Esophagus squamous epithelium (tissue), 5 donors: ENCODE measurements around the gene ST8SIA1. TPM values are rescaled to one million over a fixed set of nuclear protein-coding genes. Genes with fewer than 3 reads are reported as not detected.

Experiments
- DNase-seq: peaks from one replicate; lab custom pipeline; 2025; lab: John Stamatoyannopoulos, UW
- H3K27ac ChIP-seq, 4 donors: fragments of 200-600 bp; sonication (generic); one replicate each; pipeline ENCODE4 v1.5.1; 2016 to 2019; ENCODE audit warnings: mild to moderate bottlenecking in 1 of 4
- H3K27me3 ChIP-seq, 4 donors: fragments of 200-600 bp; sonication (generic); 1 replicate in 3 of 4; 2 replicates in 1 of 4; pipeline versions ENCODE4 v1.5.1 to v1.6.0; 2017 to 2021; ENCODE audit warnings: antibody characterized with exemption in 1 of 4
- H3K36me3 ChIP-seq, 3 donors: fragments of 200-600 bp; sonication (generic); one replicate each; pipeline ENCODE4 v1.5.1; 2016 to 2019
- H3K4me1 ChIP-seq, 3 donors: fragments of 200-600 bp; sonication (generic); one replicate each; pipeline ENCODE4 v1.5.1; 2017 to 2019
- H3K4me3 ChIP-seq, 4 donors: fragments of 200-600 bp; sonication (generic); 1 replicate in 3 of 4; 2 replicates in 1 of 4; pipeline ENCODE4 v1.5.1; 2016 to 2019; ENCODE audit warnings: mild to moderate bottlenecking in 2 of 4, moderate library complexity in 1 of 4
- H3K9me3 ChIP-seq, 3 donors: fragments of 200-600 bp; sonication (generic); one replicate each; pipeline ENCODE4 v1.5.1; 2016 to 2019
- POLR2A ChIP-seq, 4 donors: fragments of 450-650 bp; IDR thresholded peaks; one replicate each; pipeline ENCODE4 v1.6.1; 2017; ENCODE audit warnings: antibody characterized with exemption in 4 of 4, mild to moderate bottlenecking in 4 of 4, moderate library complexity in 3 of 4
- WGBS, 2 donors: methylation state at CpG; one replicate each; pipeline ENCODE4 v1.1.5; 2018; 5-methylcytosine and 5-hydroxymethylcytosine counted together
- intact Hi-C: fragments of 100-400 bp; cut with DNase I; formaldehyde crosslinking; loops from one replicate; pipeline ENCODE4 v1.15.0; 2022
- total RNA-seq, 4 donors: library from RNA; depleted of rRNA; stranded (reverse); fragments of >200 nt; gene quantifications; one replicate each; pipeline ENCODE4 v1.1.0, GENCODE V29; 2016
- TF ChIP-seq, protein P1 (sequence below), 6 experiments: fragments of 450-650 bp in 4 of 6; fragments of 200-600 bp in 2 of 6; sonication (generic) in 2 of 6; IDR thresholded peaks; one replicate each; pipeline ENCODE4 v1.5.1; 2016 to 2019; ENCODE audit warnings: antibody characterized with exemption in 6 of 6, mild to moderate bottlenecking in 4 of 6, moderate library complexity in 4 of 6
- donor health status: DM: yes; HTN: yes; CAD: no.

The ST8SIA1 gene
- total RNA-seq, 4 donors from 2014 or later: 0.38 to 5.3 (median 1.0) TPM

DNA sequence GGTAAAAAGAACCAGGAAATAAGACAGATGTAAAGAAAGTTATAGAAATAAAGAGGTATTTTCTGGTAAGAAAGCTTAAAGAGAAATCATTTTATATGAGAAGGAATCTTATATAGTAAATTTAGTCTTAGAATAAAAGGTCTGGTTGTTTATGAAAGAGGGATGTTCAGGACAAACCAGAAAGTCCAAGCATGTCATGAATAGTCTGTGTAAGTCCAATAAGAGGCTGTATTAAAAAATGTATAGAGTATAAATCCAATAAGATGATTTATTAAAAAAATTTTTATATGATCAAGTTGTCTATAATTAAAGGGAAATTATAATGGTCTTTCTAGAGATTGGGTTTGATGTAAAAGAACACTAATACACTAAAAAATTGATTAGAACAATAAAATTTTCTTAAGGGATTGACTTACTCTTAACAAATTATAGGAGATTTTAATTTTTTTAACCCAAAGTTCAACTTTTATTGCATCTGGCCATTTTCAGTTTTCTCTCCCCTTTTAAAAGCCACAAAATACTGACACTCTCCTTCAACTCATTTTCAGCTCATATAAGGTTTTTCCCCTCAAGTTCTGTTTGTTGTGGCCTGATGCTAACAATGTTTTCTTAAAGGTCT, 35.1 kb downstream of the ST8SIA1 start:
- Histone ChIP-seq H3K9me3 (peaks cover 0 to 11% (median 0%) of the 10 kb centered on the region in 3 donors), H3K27ac (no peak overlapping the region), H3K4me3 (no peak overlapping the region), H3K27me3 (no peaks in the 10 kb centered on the region), H3K36me3 (no peaks in the 10 kb centered on the region), H3K4me1 (no peaks in the 10 kb centered on the region)
- TF ChIP-seq POLR2A (IDR thresholded peaks at IDR 0.05): no peak
- TF ChIP-seq, protein P1, sequence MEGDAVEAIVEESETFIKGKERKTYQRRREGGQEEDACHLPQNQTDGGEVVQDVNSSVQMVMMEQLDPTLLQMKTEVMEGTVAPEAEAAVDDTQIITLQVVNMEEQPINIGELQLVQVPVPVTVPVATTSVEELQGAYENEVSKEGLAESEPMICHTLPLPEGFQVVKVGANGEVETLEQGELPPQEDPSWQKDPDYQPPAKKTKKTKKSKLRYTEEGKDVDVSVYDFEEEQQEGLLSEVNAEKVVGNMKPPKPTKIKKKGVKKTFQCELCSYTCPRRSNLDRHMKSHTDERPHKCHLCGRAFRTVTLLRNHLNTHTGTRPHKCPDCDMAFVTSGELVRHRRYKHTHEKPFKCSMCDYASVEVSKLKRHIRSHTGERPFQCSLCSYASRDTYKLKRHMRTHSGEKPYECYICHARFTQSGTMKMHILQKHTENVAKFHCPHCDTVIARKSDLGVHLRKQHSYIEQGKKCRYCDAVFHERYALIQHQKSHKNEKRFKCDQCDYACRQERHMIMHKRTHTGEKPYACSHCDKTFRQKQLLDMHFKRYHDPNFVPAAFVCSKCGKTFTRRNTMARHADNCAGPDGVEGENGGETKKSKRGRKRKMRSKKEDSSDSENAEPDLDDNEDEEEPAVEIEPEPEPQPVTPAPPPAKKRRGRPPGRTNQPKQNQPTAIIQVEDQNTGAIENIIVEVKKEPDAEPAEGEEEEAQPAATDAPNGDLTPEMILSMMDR (IDR thresholded peaks at IDR 0.05): no peak
- DNase-seq: no peak
- intact Hi-C loops: no loop called here

DNA sequence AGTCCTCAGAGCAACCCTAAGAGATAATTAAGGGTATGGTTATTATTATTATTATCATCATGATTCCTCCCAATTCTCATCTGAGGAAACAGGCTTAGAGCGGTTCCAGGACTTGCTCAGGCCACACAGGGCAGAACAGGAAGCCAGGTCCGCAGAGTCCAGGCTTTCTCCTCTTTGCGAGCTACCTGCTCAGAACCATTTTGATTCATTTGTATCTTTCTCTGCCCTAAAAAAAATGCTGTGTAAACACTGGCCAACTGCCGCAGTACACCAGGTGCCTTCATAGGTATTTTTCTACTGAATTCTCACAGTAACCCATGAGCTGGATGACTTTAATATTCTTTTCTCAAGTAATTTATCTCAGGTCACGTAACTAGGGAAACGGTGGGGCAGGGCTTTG, 45.3 kb downstream of the ST8SIA1 start:
- H3K27me3 ChIP-seq: no peaks in the 10 kb centered on the region
- H3K27ac ChIP-seq: no peak overlapping the region
- no peak for TF ChIP-seq POLR2A (IDR thresholded peaks at IDR 0.05)
- TF ChIP-seq, protein P1 (IDR thresholded peaks at IDR 0.05): no peak
- no peak overlapping the region for H3K4me3 ChIP-seq
- H3K36me3 ChIP-seq: no peaks in the 10 kb centered on the region
- WGBS, 2 donors: 93 to 95% methylated on average over 6 of the region's 6 CpGs
- H3K4me1 ChIP-seq: peaks cover 0 to 19% (median under 1%) of the 10 kb centered on the region in 3 donors
- DNase-seq: no peak
- intact Hi-C loops: no loop called here
- no peaks in the 10 kb centered on the region for H3K9me3 ChIP-seq

DNA sequence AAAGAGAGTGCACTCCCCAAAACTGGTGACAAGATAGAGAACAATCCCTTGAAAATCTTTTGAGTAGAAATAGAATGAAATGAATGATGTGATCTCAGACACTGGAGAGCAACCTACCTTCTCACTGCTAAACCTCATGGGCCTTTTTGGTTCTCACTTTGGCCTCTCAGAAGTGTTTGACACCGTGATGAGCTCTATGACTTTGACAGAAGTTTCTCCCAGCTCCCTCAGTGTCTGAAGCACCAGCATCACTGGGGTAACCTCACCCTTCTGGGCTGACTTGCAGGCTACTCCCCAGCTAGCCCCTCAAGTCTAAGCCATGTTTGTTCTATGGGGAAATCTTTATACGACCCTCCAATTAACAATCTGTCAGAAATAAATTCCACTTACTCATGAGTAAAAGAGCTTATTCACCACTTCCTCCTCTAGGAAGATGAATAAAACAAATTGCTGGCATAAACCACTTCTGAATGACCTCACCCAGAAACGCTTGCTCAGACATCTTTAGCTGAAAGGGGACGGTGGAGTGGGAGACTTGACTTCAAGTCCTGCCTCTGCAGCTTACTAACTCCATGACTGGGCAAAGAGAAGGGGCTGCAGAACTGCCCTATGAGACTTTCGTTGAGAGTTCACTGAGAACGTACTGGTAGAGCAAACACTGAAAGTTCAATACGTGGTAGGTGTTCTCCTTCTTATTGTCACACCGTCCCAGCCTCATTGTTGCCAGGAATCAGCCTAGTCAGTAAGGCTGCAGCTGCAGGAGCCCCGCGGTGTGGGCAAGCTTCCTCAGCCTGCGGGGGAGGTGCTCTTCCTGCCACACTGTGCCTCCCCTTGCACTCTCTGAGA, 46.5 kb downstream of the ST8SIA1 start:
- Histone ChIP-seq H3K4me1 (peaks cover 0 to 31% (median 3%) of the 10 kb centered on the region in 3 donors), H3K27ac (no peak overlapping the region), H3K36me3 (no peaks in the 10 kb centered on the region), H3K4me3 (no peak overlapping the region), H3K9me3 (no peaks in the 10 kb centered on the region), H3K27me3 (no peaks in the 10 kb centered on the region)
- no peak for DNase-seq
- TF ChIP-seq, protein P1 (IDR thresholded peaks at IDR 0.05): no peak
- TF ChIP-seq POLR2A (IDR thresholded peaks at IDR 0.05): no peak
- intact Hi-C loops: no loop called here
- 42 to 54% methylated on average over 9 to 11 of the region's 11 CpGs for WGBS, 2 donors

DNA sequence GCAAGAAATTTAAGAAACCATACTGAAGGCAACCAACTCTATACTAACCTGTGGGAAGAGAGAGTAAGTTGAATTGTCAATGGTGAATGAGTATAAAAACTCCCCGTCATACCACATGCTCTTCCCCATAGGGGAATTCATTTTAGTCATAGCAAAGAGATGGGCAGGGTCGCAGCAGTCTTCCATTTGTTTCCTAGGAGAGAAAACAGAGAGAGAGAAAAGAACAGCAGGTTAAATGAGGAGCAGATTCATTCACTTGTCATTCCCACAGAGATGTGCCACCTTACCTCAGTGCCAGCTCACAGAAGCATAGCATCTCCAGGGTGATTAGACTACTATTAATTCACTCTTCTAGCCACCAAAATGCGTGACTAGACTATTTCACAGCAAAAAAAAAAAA, 47.4 kb downstream of the ST8SIA1 start:
- Histone ChIP-seq H3K4me1 (peaks cover 0 to 40% (median 12%) of the 10 kb centered on the region in 3 donors), H3K9me3 (no peaks in the 10 kb centered on the region), H3K27me3 (no peaks in the 10 kb centered on the region), H3K27ac (no peak overlapping the region), H3K36me3 (no peaks in the 10 kb centered on the region), H3K4me3 (no peak overlapping the region)
- intact Hi-C loops: no loop called here
- DNase-seq: no peak
- 75 to 82% methylated on average over 3 of the region's 3 CpGs for WGBS, 2 donors
- TF ChIP-seq, protein P1 (IDR thresholded peaks at IDR 0.05): no peak
- TF ChIP-seq POLR2A (IDR thresholded peaks at IDR 0.05): no peak

DNA sequence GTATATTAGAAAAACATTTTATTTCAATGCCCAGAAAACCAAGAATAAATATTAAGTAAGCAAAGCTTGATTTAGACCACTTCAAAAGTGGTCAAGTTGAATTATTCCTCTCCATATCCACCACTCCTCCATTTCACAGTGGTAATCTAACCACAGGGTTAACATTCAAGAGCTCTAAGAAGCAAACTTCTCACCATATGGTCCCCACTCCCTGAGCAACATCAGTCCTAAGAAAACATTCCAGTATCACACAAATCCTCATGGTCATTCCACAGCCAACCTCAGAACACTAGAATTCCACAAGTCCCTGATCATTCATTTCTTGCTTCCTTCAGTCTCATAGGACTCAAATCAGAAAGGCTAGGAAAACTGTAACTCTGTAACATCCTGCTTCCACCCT, 47.9 kb downstream of the ST8SIA1 start:
- DNase-seq: no peak
- no peaks in the 10 kb centered on the region for H3K27me3 ChIP-seq
- H3K4me3 ChIP-seq: no peak overlapping the region
- no peaks in the 10 kb centered on the region for H3K9me3 ChIP-seq
- H3K36me3 ChIP-seq: no peaks in the 10 kb centered on the region
- no peak overlapping the region for H3K27ac ChIP-seq
- no peak for TF ChIP-seq POLR2A (IDR thresholded peaks at IDR 0.05)
- TF ChIP-seq, protein P1 (IDR thresholded peaks at IDR 0.05): no peak
- peaks cover 0 to 46% (median 18%) of the 10 kb centered on the region in 3 donors for H3K4me1 ChIP-seq
- intact Hi-C loops: no loop called here
